OCI-M2 (cell line): Measurements from ENCODE around the gene PCID2.

ENCODE experiments used
- DNase-seq: peaks from one replicate; lab custom pipeline; 2025; ENCODE audit not compliant: unreplicated experiment; lab: John Stamatoyannopoulos, UW

Gene PCID2

DNA sequence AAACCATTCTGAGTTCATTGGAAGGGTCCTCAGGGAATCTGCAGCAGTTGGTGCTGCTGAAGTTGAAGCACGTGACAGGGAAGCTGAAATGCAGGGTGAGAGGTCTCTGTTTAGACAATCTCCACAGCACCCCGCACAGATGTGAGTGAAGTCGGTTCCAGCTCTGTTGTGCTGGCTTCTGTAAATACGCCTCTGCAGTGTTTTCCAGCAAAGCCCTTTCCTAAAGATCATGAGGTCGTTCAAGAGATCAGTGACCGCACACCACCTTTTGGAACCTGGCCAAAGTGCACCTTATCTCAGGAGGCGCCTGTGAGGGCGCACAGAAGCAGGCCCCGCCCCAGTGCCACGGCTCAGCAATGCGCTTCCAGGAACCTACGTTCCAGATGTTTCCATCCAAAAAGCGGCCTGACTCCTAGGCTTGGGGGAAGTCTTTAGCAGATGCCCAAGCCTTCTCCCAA lies 11.7 kb upstream of the PCID2 start:
- DNase-seq = no peak

DNA sequence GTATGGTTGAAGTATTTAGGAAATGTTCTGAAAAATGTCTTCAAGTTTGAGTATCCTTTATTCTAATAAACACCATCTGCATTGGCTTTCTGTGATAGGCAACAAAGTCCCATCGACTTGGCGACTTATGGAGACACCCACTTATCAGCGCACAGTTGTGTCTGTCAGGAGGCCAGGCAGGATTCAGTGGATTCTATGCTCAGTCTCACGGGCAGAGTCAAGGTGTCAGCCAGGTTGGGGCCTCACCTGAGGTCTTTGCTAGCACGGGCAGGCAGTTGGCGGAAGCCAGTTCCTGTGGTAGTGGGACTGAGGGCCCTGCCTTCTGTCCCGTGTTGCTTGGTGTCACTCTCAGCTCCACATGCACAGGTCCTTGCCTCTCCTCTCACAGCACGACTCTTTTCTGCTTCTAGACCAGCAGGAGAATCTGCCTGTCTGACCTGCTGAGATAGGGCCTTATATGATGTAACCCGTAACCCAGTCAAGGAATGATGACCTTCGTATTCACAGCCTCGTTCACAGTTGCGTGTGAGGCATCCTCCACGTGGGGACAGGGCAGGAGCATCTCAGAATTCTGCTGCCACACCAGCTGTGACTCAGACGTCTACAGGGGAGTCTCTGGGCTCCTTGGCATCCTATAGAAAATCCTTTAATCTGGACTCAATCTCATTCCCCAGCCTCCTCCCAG lies 10.9 kb upstream of the PCID2 start:
- DNase-seq = no peak

DNA sequence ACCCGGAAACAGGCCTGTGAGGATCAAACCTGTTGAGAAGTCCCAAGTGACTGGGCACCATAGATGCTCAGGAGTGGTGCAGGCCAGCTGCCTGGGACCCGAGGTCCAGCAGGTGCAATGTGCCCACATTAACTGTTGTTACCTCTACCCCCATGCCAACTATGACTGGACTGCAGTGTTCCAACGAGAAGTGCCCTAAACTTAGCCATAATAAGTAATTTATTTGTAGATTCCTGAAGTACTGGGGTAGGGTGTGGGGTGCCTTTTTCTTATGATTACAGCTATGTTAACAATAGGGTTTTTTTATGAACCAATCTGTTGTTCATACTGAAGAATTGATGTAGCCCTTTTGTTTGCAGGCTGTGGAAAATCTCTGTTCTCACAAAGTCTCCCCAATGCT lies 10.1 kb upstream of the PCID2 start:
- DNase-seq = no peak

DNA sequence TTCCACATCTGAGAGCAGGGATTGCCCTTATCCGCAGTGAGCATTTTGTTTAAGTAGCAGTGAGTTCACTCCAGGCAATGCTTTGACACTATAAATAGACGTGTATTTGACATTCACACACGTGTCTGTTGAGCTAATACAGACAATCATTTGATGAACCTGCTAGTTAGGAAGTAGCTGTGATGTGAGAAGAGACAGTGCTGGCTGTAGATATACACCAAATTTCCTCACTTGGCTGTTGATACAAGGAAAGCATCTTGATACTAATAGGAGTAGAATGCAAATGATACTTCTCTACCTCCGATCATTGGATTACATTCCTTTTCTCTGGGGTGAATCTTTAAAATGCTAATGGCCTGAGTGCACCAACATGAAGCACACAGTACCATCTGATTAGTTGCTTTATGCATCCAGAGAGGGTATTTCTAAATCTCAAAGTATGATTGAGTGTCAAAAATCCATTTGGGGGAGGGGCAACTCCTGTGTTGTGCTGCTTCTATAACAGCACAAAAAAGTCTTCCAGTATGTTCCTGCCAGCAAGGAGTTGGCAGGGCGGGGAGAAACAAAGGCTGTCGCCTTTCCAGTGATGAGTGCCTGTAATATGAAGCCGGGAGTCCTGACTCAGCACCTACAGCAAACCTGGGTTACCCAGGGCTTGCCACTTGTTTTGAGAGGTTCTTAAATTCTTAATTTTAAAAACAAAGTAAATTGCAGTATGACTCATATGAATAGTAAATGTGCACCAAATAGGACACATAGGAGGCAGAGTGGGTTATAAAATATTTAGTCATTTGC lies 8.0 kb upstream of the PCID2 start:
- DNase-seq = no peak

DNA sequence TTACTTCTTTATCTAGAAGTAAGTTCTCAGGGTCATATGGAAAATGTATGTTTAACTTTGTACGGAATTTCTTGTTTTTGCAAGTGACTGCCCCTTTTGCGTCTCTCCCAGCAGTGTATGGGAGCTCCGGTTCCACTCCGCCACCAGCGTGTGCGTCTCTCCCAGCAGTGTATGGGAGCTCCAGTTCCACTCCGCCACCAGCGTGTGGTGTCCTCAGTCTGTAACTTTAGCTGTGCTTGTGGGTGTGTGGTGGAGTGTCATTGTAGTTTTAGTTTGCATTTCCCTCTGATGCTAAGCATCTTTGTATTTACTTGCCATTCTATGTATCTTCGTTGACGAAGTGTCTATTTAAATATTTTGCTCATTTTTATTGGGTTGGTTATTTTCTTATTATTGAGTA lies 3.3 kb upstream of the PCID2 start:
- no peak for DNase-seq

DNA sequence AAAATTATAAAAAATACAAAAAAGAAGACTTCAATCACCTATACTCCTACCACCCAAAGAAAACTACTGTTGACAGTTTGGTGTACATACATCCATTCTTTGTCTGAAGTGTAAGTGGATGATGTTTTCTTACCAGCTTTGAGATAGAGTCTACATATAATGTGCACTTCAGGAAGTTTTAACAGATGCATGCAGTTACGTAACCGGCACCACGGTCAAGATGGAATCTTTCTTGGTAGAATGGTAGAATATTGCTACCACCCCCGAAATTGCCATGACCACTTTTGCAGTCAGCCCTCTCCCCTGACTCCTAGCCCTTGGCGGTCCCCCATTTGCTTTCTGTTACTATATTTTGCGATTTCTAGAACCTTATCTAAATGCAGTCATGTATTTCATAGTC lies 2.4 kb upstream of the PCID2 start:
- DNase-seq = no peak

DNA sequence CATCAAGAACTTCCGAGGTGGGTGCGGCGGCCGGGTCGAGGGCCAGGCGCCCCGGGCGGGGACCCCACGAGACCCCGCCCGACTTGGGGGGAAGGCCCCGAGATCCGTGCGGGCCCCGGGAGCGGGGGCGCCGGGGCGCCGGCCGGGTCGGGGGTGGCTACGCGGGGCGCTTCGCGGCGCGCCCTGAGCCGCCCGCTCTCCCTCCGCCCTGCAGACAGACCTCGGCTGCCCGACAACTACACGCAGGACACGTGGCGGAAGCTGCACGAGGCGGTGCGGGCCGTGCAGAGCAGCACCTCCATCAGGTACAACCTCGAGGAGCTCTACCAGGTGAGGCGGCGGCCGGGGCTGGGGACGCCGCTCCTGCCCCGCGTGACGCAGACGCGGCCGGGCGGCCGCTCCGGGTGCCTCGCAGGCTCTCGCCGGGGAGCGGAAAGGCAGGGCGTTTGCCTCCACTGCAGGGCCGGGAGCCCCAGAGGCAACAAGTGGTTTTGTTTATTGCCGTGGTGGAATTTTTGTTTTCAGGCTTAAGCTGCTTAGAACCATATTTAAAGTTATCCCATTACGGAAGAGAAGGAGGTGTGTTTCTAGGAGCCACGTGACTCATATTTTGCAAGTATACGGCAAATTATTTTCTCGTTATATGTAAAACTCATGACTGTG lies 1.4 kb upstream of the PCID2 start:
- no peak for DNase-seq

DNA sequence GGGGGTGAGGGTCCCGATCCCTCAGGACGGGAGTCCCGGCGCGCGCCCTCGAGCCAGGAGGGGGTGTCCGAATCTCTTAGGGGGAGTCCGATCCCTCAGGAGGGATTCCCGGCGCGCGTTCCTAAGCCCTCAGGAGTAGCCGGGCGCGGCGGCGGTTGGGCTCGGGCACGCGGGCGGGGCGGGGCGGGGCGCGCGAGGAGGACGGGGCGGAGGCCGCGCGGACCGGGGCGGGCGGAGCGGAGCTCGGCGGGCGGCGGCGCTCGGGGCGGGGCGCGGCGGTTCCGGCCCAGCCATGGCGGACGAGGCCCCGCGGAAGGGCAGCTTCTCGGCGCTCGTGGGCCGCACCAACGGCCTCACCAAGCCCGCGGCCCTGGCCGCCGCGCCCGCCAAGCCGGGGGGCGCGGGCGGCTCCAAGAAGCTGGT lies 878 bp upstream of the PCID2 start, which contains the start of gene CUL4A:
Gene CUL4A (plus strand): TSS at position 278 of the 423 bp plus-strand sequence. CDS start 15 bp downstream, at position 293.
- no peak for DNase-seq

DNA sequence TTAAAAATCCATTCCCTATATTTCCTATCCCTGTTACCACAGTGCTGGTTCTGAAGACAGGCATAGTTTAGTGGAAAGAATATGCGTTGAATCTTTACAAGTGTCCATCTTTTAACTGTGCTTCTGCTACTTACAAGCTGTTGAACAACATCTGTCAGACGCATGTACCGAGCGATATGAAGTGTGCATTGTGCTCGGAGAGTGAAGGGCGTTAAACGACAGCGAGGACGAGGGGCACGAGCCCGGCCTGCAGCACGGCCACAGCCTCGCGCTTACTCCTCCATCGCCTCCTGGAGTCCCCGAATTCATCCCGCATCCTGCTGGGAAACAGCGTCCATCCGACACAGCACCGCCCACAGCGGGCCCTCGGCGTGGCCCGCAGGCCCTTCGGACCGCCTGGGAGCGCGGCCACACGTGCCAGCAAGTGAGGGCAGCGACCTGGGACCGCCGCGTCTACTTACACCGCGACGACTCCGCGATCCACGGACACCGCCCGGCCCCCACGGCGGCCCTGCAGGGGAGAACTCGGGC lies 514 bp downstream of the PCID2 start:
- no peak for DNase-seq

DNA sequence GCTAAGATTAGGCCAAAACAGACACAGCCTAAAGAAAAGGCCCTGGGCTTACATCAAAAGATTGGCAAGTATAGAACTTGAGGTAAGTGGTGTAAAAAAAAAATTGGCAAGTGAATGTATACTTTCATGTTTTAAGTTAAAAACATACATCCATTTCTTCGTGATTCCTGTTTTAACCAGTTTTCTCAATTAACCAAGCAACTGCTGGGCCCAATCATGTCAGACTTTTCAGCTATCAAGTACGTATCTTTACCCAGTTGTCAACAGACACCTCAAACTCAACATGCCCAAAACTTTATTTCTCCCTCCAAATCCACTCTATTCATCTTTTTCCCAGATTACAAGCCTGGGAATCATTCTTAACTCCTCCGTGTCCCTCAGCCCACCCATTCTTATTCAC lies 1.0 kb downstream of the PCID2 start:
- no peak for DNase-seq

DNA sequence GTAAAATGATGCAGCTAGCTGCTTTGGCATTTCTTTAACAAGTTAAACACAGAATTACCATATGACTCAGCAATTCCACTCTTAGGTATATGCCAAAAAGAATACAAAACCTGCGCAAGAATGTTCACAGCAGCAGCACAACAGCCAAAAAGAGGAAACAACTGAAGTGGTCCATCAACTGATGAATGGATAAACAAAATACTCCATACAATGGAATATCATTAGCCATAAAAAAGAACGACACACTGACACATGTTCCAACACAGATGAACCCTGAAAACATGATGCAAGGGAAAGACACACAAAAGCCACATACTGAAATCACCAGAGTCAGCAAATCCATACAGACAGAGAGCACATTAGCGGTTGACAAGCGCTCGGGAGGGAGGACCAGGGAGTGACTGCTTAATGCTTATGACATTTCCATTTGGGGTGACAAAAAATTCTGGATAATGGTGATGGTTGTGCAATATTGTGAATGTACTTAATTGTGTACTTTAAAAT lies 3.0 kb downstream of the PCID2 start:
- DNase-seq = no peak

DNA sequence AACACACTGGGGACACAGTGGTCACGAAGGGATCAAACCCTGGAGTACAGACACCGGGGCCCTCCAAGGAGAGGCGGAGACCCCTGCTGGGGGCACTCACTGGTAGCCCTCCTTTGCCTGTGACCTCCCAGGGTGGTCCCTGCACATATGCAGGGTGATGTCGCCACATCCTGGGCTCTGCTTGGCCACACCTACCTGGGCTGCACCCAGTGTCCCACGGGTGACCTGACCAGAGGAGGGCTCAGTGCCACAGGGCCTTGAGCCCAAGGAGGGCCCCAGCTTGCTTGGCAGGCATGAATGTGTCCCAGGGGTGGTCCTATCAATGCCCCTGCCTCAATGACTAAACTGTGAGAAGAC lies 4.1 kb downstream of the PCID2 start:
- DNase-seq = no peak

DNA sequence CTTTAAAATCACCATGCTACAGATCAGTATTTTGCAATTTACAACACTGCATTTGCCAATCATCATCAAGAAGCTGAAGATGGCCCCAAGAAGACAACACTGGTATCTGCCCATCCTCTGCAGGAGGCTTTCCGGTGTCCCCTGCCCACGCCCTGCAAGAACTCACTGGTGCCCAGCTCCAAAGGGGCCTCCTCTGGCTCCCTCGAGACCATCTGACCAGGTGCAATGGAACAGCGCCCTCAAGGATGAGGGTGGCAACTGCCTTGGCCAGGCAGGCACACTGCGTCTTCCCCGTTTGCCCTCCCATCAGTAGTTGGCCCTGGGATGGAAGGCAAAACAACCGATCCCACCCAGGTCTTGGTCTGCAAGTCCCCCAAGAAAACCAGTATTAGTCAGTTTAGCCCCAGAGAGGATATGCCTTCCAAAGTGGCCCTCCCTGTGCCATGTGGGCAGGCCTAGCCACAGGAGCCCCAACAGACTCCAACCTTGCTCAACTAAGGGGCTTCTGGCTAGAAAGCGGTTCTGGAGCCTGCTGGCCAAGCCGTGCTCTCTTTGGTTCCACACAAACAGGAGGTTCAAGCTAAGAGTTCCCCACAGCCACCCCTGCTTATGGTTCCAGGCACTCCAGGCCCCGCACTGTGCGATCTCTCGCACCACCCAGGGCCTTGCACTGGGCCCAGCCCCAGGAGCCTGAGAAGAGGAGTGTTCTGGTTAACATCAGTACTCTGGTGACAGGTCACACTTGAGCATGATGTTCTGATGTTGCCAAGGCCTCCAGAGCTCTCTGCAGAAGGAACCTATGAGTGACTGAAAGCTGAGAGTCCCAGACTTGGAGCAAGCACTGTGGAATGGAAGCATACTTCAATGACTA lies 4.7 kb downstream of the PCID2 start:
- DNase-seq = no peak

DNA sequence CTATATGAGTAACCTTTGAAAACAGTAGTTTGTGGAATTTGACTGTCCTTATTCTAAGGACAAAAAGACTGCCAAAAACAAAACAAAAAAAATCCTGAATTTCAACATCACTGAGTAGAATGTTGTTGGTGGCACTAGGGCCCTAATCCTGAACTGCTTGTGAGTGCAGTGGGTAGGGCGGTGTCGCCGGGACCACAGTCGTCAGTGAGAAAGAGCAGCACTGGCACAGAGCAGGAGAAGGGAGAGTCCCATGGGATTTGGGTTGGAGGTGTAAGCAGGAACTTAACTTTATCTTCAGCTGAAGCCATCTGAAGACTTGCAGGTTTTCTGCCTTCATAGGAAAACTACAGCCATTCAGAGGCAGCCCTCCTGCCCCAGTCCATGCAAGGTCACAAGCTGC lies 5.6 kb downstream of the PCID2 start:
- DNase-seq = no peak

DNA sequence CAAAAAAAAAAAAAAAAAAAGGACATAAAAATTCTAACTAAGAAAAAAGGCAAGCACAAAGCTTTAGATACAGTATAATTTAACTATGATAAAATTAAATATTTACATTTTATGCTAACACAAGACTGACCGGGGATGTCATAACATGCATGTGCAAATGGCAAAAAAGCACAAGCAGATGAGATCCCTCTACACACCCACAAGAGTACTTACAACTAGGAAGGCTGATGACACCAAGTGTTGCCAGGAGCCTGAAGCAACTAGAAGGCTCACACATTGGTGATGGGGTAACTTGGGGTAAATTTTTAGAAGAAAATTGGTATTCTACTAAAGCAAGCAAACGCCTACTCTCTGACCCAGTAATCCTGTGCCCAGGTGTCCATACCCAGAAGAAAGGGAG lies 6.7 kb downstream of the PCID2 start:
- no peak for DNase-seq

DNA sequence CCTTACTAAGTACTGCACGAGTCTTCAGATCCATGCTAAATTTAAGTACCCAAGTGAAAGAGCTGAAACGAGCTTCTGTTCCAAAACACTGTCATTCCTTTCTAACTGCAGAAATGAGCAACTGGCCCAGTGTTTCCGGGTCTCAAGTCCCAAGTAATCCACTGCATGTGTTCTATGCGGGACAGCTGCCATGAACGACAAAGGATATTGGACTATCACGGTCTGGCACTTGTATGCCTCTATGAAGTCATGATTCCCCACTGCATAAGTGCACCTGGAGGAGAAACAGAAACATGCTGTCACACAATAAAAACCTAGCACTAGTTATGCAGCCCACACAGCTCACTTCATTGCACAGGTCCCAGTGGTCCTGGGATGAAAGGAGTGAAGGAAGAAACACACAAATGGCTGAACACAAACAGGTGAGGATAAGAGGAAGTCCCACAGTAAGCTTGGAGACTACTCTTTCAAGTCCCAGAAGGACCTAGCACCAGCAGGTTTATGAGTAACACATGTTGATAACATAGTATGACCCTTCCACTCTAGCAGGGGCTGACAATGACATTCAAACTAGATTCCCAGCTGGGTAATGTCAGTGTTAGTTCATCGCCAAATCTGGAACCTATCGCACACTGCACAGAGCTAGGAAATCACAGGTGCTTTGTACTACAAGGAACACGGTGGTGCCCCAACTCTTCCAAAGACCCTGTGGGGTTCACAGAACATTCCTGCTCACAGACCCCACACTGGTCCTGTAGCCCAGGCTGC lies 11.3 kb downstream of the PCID2 start:
- no peak for DNase-seq

DNA sequence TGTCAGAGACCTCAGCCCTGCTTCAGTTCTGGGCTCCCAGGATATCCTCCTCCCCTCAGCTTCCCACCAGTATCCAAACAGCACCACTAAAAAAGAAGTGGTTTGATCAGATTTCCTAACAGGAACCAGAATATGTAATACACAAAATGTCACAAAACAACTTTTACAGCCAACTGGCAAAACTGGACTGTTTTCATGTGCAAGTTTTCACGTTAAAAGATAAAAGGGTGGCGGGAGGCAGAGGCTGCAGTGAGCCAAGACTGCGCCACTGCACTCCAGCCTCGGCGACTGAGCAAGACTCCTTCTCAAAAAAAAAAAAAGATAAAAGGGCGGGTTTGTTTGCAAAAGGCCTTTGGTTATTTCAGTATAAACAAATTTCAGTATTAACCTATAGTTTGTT lies 13.1 kb downstream of the PCID2 start:
- DNase-seq = no peak

DNA sequence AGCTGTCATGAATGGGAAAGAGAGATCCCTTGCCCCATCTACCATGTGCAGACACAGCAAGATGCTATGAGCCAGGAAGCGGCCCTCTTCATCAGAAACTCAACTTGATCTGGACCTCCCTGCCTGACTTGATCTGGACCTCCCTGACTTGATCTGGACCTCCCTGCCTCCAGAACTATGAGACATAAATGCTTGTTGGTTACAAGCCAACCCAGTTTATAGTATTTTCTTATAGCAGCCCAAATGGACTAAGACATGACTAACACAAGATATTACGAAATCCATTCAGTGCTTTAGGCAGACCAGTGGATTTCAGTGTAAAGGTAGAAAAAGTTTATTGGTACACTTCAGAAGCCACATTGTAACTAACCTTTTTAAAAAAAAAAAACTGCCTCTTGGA lies 15.6 kb downstream of the PCID2 start:
- no peak for DNase-seq

DNA sequence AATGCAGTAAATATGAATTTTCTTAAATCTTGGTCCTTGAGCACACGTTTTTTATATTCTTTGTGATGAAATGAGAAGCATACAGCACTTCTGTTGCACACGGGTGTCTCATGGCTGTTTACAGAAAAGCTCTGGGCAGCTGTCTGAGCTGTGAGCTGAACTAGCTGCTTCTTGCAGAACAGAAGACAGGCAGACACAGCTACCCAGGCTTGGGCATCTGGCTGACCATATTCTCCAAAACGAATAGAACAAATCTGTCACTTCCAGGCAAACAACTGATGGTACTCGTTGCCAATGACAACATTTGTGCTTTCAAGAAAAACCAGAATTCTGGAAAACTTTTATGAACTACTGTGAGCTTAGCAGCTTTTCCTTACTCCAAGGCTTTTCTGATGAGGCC lies 16.2 kb downstream of the PCID2 start:
- no peak for DNase-seq

DNA sequence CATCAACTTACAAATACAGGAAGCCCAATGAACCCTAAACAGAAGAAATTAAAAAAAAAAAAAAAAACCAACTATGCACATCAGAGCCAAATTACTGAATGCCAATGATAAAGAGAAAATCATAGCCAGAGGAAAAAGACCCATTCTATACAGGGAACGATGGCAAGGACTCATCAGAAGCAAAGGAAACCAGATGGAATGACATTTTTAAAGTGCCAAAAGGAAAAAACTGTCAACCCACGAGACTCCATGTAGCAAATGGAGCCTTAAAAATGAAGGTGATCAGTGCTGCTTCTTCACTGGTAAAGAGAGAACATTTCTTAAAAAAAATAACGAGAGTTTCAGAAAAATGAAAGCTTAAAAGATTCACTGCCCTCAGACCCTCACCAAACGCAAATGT lies 18.3 kb downstream of the PCID2 start:
- DNase-seq = no peak
